Measurements from ENCODE around the gene MED7. TPM values are rescaled to one million over a fixed set of nuclear protein-coding genes. Genes with fewer than 3 reads are reported as not detected.
"Not testable (repeated sequence)": the region's sequence is repeated elsewhere in the genome, so short reads cannot be mapped to it uniquely, and the experiment has no call there.

Gene MED7
- total and polyA plus RNA-seq, 8 donors, result 3.7 to 13.2 (median 5.0) TPM

DNA sequence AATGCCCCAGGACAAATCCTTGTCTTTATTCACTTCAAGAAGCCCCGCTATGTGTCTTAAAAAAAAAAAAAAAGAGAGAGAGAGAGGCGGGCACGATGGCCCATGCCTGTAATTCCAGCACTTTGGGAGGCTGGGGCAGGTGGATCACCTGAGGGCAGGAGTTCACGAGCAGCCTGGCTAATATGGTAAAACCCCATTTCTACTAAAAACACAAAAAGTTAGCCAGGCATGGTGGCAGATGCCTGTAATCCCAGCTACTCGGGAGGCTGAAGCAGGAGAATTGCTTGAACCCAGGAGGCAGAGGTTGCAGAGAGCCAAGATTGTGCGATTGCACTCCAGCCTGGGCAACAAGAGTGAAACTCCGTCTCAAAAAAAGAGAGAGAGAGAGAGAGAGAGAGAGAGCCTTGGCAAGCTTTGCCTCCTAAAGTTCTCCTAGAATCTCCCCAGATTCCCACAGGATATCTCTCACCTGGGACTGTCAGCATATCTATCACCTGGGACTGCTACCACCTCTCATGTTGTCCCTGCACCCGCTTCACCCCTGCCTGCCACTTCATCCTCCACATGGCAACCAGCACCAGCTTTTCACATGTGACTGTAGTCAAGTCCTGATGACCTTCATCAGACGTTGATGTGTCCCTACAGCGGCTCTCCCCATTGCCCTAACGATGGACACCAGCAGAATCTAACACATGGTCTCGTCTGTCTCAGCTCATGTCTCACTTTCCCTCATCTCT is 43.8 kb upstream of the MED7 start:
- TF ChIP-seq, protein P1, sequence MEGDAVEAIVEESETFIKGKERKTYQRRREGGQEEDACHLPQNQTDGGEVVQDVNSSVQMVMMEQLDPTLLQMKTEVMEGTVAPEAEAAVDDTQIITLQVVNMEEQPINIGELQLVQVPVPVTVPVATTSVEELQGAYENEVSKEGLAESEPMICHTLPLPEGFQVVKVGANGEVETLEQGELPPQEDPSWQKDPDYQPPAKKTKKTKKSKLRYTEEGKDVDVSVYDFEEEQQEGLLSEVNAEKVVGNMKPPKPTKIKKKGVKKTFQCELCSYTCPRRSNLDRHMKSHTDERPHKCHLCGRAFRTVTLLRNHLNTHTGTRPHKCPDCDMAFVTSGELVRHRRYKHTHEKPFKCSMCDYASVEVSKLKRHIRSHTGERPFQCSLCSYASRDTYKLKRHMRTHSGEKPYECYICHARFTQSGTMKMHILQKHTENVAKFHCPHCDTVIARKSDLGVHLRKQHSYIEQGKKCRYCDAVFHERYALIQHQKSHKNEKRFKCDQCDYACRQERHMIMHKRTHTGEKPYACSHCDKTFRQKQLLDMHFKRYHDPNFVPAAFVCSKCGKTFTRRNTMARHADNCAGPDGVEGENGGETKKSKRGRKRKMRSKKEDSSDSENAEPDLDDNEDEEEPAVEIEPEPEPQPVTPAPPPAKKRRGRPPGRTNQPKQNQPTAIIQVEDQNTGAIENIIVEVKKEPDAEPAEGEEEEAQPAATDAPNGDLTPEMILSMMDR (IDR thresholded peaks at IDR 0.05), result no peak
- no peak for ATAC-seq
- Histone ChIP-seq H3K27ac (no peak overlapping the region), H3K4me1 (no peaks in the 10 kb centered on the region), H3K9me3 (no peaks in the 10 kb centered on the region), H3K27me3 (no peaks in the 10 kb centered on the region), H3K36me3 (no peaks in the 10 kb centered on the region), H3K4me3 (no peak overlapping the region)
- intact Hi-C loops (cut with DNase I), result no loop called here
- no peak for DNase-seq
- WGBS, 2 donors, result 54 to 71% methylated on average over 11 to 12 of the region's 12 CpGs
- no peak for FAIRE-seq

DNA sequence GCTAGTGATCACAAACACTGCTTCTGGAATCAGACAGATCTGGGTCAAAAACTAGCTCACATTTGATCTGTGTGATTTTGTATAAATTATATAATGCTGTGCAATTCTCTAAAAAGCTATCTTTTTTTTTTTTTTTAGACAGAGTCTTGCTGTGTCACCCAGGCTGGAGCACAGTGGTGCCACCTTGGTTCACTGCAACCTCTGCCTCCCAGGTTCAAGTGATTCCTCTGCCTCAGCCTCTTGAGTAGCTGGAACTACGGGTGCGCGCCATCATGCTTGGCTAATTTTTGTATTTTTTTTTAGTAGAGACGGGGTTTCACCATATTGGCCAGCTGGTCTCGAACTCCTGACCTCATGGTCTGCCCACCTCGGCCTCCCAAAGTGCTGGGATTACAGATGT is 42.5 kb upstream of the MED7 start:
- H3K4me1 ChIP-seq; DNase-seq; ATAC-seq; intact Hi-C loops (cut with DNase I); H3K4me3 ChIP-seq; H3K9me3 ChIP-seq; H3K27ac ChIP-seq; H3K36me3 ChIP-seq; FAIRE-seq; H3K27me3 ChIP-seq: not testable (repeated sequence)
- WGBS, 2 donors, result 76 to 85% methylated on average over 6 of the region's 6 CpGs

GRCh38 chr5:157184117-157184670 is 41.5 kb upstream of the MED7 start:
- WGBS, 2 donors, result 68 to 79% methylated on average over 8 of the region's 8 CpGs
- TF ChIP-seq, protein P1 (IDR thresholded peaks at IDR 0.05), result no peak
- intact Hi-C loops (cut with DNase I), result no loop called here
- Histone ChIP-seq H3K36me3 (no peaks in the 10 kb centered on the region), H3K27me3 (peaks cover 0 to 6% (median 0%) of the 10 kb centered on the region in 4 donors), H3K27ac (no peak overlapping the region), H3K4me1 (no peaks in the 10 kb centered on the region), H3K9me3 (no peaks in the 10 kb centered on the region), H3K4me3 (no peak overlapping the region)
- FAIRE-seq, result no peak
- no peak for ATAC-seq
- no peak for DNase-seq

DNA sequence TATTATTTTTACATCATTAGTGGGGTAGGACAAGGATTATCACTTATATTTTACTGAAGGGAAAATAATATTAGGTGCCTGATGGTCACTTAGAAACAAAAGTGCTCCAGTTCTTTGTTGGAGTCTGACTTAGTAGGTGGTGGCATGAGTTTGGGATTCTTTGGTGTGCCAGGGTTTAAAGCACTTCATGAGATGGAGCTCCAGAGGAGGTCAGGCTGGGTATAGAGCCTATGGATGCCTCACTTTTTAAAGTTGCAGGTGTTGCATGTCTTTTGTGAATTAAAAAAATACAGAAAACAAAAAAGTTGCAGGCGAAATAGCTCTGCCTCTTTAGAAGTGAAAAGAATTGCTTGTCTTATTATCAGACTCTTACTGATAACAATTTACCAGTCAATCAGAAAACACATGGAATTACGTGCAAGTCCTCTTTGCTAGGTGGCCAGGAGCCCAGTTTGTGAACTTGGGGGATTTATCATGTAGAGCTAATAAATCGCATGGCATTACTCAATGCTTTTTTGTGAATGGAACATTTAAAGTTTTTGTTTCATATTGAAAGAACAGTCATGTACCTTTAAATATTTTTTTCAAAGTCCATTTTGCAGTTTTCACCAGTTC is 39.6 kb upstream of the MED7 start:
- TF ChIP-seq, protein P1 (IDR thresholded peaks at IDR 0.05), result no peak
- ATAC-seq (no peak), FAIRE-seq (no peak), DNase-seq (no peak)
- Histone ChIP-seq H3K27ac (no peak overlapping the region), H3K36me3 (no peaks in the 10 kb centered on the region), H3K4me3 (no peak overlapping the region), H3K27me3 (peaks cover 0 to 6% (median 0%) of the 10 kb centered on the region in 4 donors), H3K9me3 (no peaks in the 10 kb centered on the region), H3K4me1 (no peaks in the 10 kb centered on the region)
- intact Hi-C loops (cut with DNase I), result no loop called here
- WGBS, 2 donors, result 41 to 51% methylated on average over 3 of the region's 3 CpGs

DNA sequence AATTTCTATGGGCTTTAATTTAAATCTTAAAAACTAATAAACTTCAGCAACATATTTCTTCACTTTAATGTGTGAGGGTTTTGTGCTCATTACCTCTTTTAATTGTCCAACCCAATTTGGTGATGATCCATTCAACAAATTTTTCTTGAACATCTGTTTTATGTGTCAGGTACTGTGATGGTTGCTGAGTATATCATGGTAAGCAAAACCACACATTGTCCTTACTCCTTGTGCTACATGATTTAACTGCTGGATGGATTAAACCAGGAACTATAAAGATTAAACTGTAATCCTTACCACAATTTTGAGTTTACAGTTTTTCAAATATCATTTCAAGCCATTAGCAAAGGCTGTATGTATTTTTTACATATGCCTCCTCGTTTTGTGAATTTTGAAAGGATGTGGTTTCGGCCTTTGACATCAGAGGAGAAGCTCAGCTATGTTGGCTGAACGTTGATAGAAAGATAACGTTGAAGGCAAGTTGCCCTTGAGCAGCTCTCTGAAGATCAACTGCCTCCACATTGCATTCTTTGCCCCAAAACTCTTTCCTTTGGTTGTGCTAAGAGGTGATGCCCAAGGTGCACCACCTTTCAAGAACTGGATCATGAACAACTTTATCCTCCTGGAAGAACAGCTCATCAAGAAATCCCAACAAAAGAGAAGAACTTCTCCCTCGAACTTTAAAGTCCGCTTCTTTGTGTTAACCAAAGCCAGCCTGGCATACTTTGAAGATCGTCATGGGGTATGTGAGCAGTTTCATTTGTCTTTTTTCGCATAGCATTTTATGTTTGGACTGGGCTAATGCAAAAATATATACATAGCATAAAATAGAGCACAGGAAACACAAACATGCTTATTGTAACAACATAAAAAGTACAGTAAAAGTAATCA is 38.0 kb upstream of the MED7 start, which contains the start of gene ITK:
Gene ITK, plus strand, starts transcription at position 467 of the 891 bp plus-strand sequence. Its CDS starts 138 bp downstream, at position 605.
- Histone ChIP-seq H3K4me1 (no peaks in the 10 kb centered on the region), H3K4me3 (no peak within 1 kb of the TSS), H3K27ac (no peak within 1 kb of the TSS)

More for the DNA sequence above, 38.0 kb upstream of the MED7 start, which contains the start of gene ITK:
- Histone ChIP-seq H3K9me3 (no peaks in the 10 kb centered on the region), H3K36me3 (no peaks in the 10 kb centered on the region), H3K27me3 (peaks cover 0 to 6% (median 0%) of the 10 kb centered on the region in 4 donors)
- ATAC-seq (no peak), DNase-seq (no peak), FAIRE-seq (no peak)
- intact Hi-C loops (cut with DNase I), result no loop called here
- 48 to 56% methylated on average over 8 of the region's 8 CpGs for WGBS, 2 donors
- TF ChIP-seq, protein P1 (IDR thresholded peaks at IDR 0.05), result no peak

All from pancreas (tissue), 10 donors.